Mesendoderm (in vitro differentiated cells): Measurements from ENCODE around the gene AGBL2. TPM values are rescaled to one million over a fixed set of nuclear protein-coding genes. Genes with fewer than 3 reads are reported as not detected.

Experiments
- DNase-seq: peaks from one replicate; pipeline ENCODE4 v3.0.0; 2013
- H2AK5ac ChIP-seq: 2 replicates; pipeline ENCODE4 v1.6.1; 2013; ENCODE audit warnings: low read length, inconsistent platforms
- H2BK120ac ChIP-seq: 2 replicates; pipeline ENCODE4 v1.6.1; 2013; ENCODE audit warnings: low read depth, mild to moderate bottlenecking, low read length, moderate library complexity, mixed read lengths
- H2BK15ac ChIP-seq: replicated peaks from 2 replicates; pipeline ENCODE4 v1.6.1; 2013; ENCODE audit warnings: low read depth, mild to moderate bottlenecking, moderate library complexity
- H2BK5ac ChIP-seq: 2 replicates; pipeline ENCODE4 v1.6.1; 2013; ENCODE audit warnings: low read length, inconsistent platforms
- H3K18ac ChIP-seq: 2 replicates; pipeline ENCODE4 v1.6.1; 2013; ENCODE audit warnings: mild to moderate bottlenecking, low read length, mixed read lengths
- H3K23ac ChIP-seq: one replicate; pipeline ENCODE4 v1.6.1; 2013; ENCODE audit warnings: low read length
- H3K27ac ChIP-seq: 2 replicates; pipeline ENCODE4 v1.5.1; 2013; ENCODE audit warnings: low read depth, mild to moderate bottlenecking, inconsistent platforms, low read length, moderate library complexity
- H3K27me3 ChIP-seq: 2 replicates; pipeline ENCODE4 v1.6.1; 2013; ENCODE audit warnings: low read length, control low read depth, mild to moderate bottlenecking, inconsistent platforms; ENCODE audit not compliant: insufficient read depth, poor library complexity
- H3K36me3 ChIP-seq: 2 replicates; pipeline ENCODE4 v1.6.1; 2013; ENCODE audit warnings: low read length, inconsistent platforms; ENCODE audit not compliant: control insufficient read depth, insufficient read depth
- H3K4ac ChIP-seq: one replicate; pipeline ENCODE4 v1.6.1; 2013; ENCODE audit warnings: low read depth, mild to moderate bottlenecking, low read length, moderate library complexity
- H3K4me1 ChIP-seq: 2 replicates; pipeline ENCODE4 v1.6.1; 2013; ENCODE audit warnings: low read depth, low read length, inconsistent platforms; ENCODE audit not compliant: control insufficient read depth
- H3K4me2 ChIP-seq: 2 replicates; pipeline ENCODE4 v1.6.1; 2013; ENCODE audit warnings: low read length
- H3K4me3 ChIP-seq: 2 replicates; pipeline ENCODE4 v1.5.1; 2013; ENCODE audit warnings: mild to moderate bottlenecking, low read length
- H3K56ac ChIP-seq: one replicate; pipeline ENCODE4 v1.6.1; 2013; ENCODE audit warnings: low read length
- H3K79me1 ChIP-seq: 2 replicates; pipeline ENCODE4 v1.6.1; 2013; ENCODE audit warnings: low read length, inconsistent platforms
- H3K79me2 ChIP-seq: 2 replicates; pipeline ENCODE4 v1.6.1; 2013; ENCODE audit warnings: mild to moderate bottlenecking, low read length; ENCODE audit not compliant: control insufficient read depth, insufficient read depth
- H3K9ac ChIP-seq: 2 replicates; pipeline ENCODE4 v1.6.1; 2013; ENCODE audit warnings: low read length, inconsistent platforms
- H4K5ac ChIP-seq: one replicate; pipeline ENCODE4 v1.6.1; 2013; ENCODE audit warnings: low read length
- H4K8ac ChIP-seq: one replicate; pipeline ENCODE4 v1.6.1; 2013; ENCODE audit warnings: low read depth, mild to moderate bottlenecking, control low read depth, low read length, moderate library complexity
- WGBS: extraction: QIAGEN DNeasy Blood & Tissue Kit; methylation state at CpG from one replicate; pipeline ENCODE4 v1.1.7; 2013; ENCODE audit warnings: low lambda C conversion rate, missing lambda C conversion rate; ENCODE audit not compliant: insufficient coverage; ENCODE audit errors: extremely low coverage; 5-methylcytosine and 5-hydroxymethylcytosine counted together
- small RNA-seq: library from polyadenylated mRNA; stranded (forward); fragments of <200 nt; extraction: miRNeasy Mini kit (QIAGEN cat#:217004); gene quantifications from one replicate; pipeline ENCODE3, GENCODE V24; 2013; ENCODE audit not compliant: insufficient read depth

The AGBL2 gene

DNA sequence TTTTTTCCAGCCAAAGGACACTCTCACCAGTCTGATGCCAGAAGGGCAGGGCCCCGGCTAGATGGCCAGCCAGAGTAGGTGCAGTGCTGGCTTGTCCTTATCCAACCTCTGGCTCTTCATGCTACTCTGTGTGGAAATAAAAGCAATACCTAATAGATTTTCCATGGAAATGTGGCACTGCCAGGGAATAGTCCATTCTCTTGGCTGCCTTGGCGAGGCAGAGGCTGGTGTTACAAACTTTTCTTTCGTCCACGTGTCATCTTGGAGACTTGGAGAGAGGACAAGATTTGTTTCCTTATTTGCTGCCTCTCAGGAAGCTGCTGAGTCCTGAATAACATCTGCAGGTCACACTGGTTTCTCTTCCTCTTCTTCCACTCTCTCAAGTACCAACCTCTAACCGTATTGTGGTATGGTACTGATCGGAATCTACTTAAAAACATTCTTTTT, 103.8 kb downstream of the AGBL2 start:
- Histone ChIP-seq H3K23ac (no peak overlapping the region), H3K36me3 (no peaks in the 10 kb centered on the region), H3K4me1 (no peaks in the 10 kb centered on the region), H3K79me1 (no peaks in the 10 kb centered on the region), H3K27me3 (no peaks in the 10 kb centered on the region), H4K8ac (no peak overlapping the region), H3K79me2 (no peaks in the 10 kb centered on the region), H4K5ac (no peak overlapping the region), H2AK5ac (no peak overlapping the region), H3K18ac (no peak overlapping the region), H3K4me3 (no peak overlapping the region), H3K4ac (no peak overlapping the region), H3K9ac (no peak overlapping the region), H3K27ac (no peak overlapping the region), H2BK15ac (no peak overlapping the region), H2BK120ac (no peak overlapping the region), H3K56ac (no peak overlapping the region), H2BK5ac (no peak overlapping the region), H3K4me2 (no peak overlapping the region)
- DNase-seq: no peak
- no CpG with 5 or more reads among the region's 6 CpGs for WGBS

DNA sequence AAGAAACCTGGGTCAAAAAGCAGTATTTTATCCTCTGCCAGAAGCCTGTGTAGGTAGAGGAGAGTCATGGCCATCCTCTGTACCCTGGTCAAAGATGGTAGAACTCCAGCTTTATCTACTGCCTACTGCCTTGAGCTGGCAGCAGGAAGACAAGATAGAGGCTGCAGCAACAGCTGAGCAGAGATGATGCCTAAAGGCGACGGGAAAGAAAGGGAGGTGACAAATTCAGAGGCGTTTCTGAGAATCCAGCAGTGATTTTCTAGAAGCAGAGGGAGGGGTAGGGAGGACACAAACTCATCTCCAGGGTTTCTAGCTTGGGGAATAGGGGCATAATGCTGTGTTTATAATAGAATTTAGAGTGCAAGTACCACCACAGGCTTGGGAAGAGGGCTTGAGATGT, 105.5 kb downstream of the AGBL2 start:
- no peak overlapping the region for H4K8ac ChIP-seq
- no peak overlapping the region for H3K4ac ChIP-seq
- H3K79me2 ChIP-seq: no peaks in the 10 kb centered on the region
- H3K56ac ChIP-seq: no peak overlapping the region
- no peak overlapping the region for H2AK5ac ChIP-seq
- no peak overlapping the region for H2BK5ac ChIP-seq
- H3K4me2 ChIP-seq: no peak overlapping the region
- no peak for DNase-seq
- H3K23ac ChIP-seq: no peak overlapping the region
- H3K4me3 ChIP-seq: no peak overlapping the region
- H2BK15ac ChIP-seq: no peak overlapping the region
- no peak overlapping the region for H3K18ac ChIP-seq
- no peaks in the 10 kb centered on the region for H3K79me1 ChIP-seq
- no peaks in the 10 kb centered on the region for H3K36me3 ChIP-seq
- H2BK120ac ChIP-seq: no peak overlapping the region
- no peaks in the 10 kb centered on the region for H3K27me3 ChIP-seq
- WGBS: no CpG with 5 or more reads among the region's 3 CpGs
- no peak overlapping the region for H3K27ac ChIP-seq
- H3K4me1 ChIP-seq: no peaks in the 10 kb centered on the region
- H4K5ac ChIP-seq: no peak overlapping the region
- no peak overlapping the region for H3K9ac ChIP-seq

Small RNA genes lying within 50 kb of the gene (small RNA-seq; reads per million reads assigned to genes)
- gene RF00019: not detected
